NCI-H748 (cell line): Measurements from ENCODE around the gene LRRC59.

ENCODE experiments used
- DNase-seq: peaks from one replicate; lab custom pipeline; 2025; ENCODE audit not compliant: unreplicated experiment; lab: John Stamatoyannopoulos, UW

Gene LRRC59

GRCh38 chr17:50388728-50389127, 8.6 kb downstream of the LRRC59 start:
- DNase-seq = no peak

GRCh38 chr17:50386510-50386909, 10.8 kb downstream of the LRRC59 start:
- DNase-seq = no peak

GRCh38 chr17:50382931-50383330, 14.4 kb downstream of the LRRC59 start:
- DNase-seq = no peak

- DNase-seq = no peak
Measured at GRCh38 chr17:50381920-50382319, 15.4 kb downstream of the LRRC59 start.

GRCh38 chr17:50381260-50381815, 16.0 kb downstream of the LRRC59 start:
- no peak for DNase-seq

- DNase-seq = no peak
Measured at GRCh38 chr17:50380369-50381259, 16.7 kb downstream of the LRRC59 start.

GRCh38 chr17:50379351-50380132, 17.8 kb downstream of the LRRC59 start:
- DNase-seq = no peak

GRCh38 chr17:50375858-50376538, 21.3 kb downstream of the LRRC59 start:
- DNase-seq = peak; percentile 74

GRCh38 chr17:50373705-50374104, 23.6 kb downstream of the LRRC59 start:
- DNase-seq = no peak

- peak; percentile 91 for DNase-seq
Measured at GRCh38 chr17:50372758-50373556, 24.4 kb downstream of the LRRC59 start, which contains the start of the genes EME1 and MRPL27. TSS of gene EME1 (plus strand) at chr17:50373229. CDS start at chr17:50375209, 1,980 bp downstream. TSS of gene MRPL27 (minus strand) at chr17:50373184. CDS start at chr17:50373170, 14 bp downstream.

GRCh38 chr17:50372222-50372757, 25.0 kb downstream of the LRRC59 start:
- DNase-seq = no peak

- no peak for DNase-seq
Measured at GRCh38 chr17:50371526-50371925, 25.8 kb downstream of the LRRC59 start.

GRCh38 chr17:50370052-50370451, 27.3 kb downstream of the LRRC59 start:
- no peak for DNase-seq

GRCh38 chr17:50367401-50367800, 29.9 kb downstream of the LRRC59 start:
- no peak for DNase-seq

- DNase-seq = no peak
Measured at GRCh38 chr17:50365649-50366393, 31.5 kb downstream of the LRRC59 start.

- DNase-seq = no peak
Measured at GRCh38 chr17:50365165-50365564, 32.2 kb downstream of the LRRC59 start.

- DNase-seq = no peak
Measured at GRCh38 chr17:50364715-50365114, 32.6 kb downstream of the LRRC59 start.

- no peak for DNase-seq
Measured at GRCh38 chr17:50364061-50364458, 33.3 kb downstream of the LRRC59 start.
